GM19043 (cell line): ENCODE data around the gene WSCD2.
"Not testable (repeated sequence)": the region's sequence is repeated elsewhere in the genome, so short reads cannot be mapped to it uniquely, and the experiment has no call there.

Experiments used
- ATAC-seq: cut with Tn5 transposase; IDR thresholded peaks from one replicate; pipeline ENCODE4 v1.9.1; 2021; ENCODE audit warnings: low read depth; ENCODE audit not compliant: unreplicated experiment

The WSCD2 gene

GRCh38 chr12:108191938-108192337, 62.9 kb downstream of the WSCD2 start:
- ATAC-seq = no peak

GRCh38 chr12:108193493-108193892, 64.4 kb downstream of the WSCD2 start:
- ATAC-seq = no peak

GRCh38 chr12:108193917-108194316, 64.8 kb downstream of the WSCD2 start:
- ATAC-seq = no peak

- ATAC-seq = no peak
These were observed 65.5 kb downstream of the WSCD2 start for GRCh38 chr12:108194585-108194984.

GRCh38 chr12:108196319-108196718, 67.2 kb downstream of the WSCD2 start:
- ATAC-seq = no peak

GRCh38 chr12:108196921-108197320, 67.8 kb downstream of the WSCD2 start:
- no peak for ATAC-seq

GRCh38 chr12:108198043-108198442, 69.0 kb downstream of the WSCD2 start:
- no peak for ATAC-seq

- no peak for ATAC-seq
These were observed 70.0 kb downstream of the WSCD2 start for GRCh38 chr12:108199106-108199505.

GRCh38 chr12:108201808-108202207, 72.7 kb downstream of the WSCD2 start:
- no peak for ATAC-seq

- ATAC-seq = no peak
These were observed 75.3 kb downstream of the WSCD2 start for GRCh38 chr12:108204117-108204987.

- no peak for ATAC-seq
These were observed 76.8 kb downstream of the WSCD2 start for GRCh38 chr12:108205864-108206263.

GRCh38 chr12:108207791-108208730, 79.0 kb downstream of the WSCD2 start:
- no peak for ATAC-seq

- no peak for ATAC-seq
These were observed 80.9 kb downstream of the WSCD2 start for GRCh38 chr12:108210001-108210400.

- no peak for ATAC-seq
These were observed 82.1 kb downstream of the WSCD2 start for GRCh38 chr12:108211157-108211556.

- ATAC-seq = no peak
These were observed 84.9 kb downstream of the WSCD2 start for GRCh38 chr12:108213871-108214445.

- no peak for ATAC-seq
These were observed 85.4 kb downstream of the WSCD2 start for GRCh38 chr12:108214486-108214885.

- no peak for ATAC-seq
These were observed 86.4 kb downstream of the WSCD2 start for GRCh38 chr12:108215458-108215857.

GRCh38 chr12:108218921-108219320, 89.8 kb downstream of the WSCD2 start:
- ATAC-seq = no peak

- ATAC-seq = not testable (repeated sequence)
These were observed 96.0 kb downstream of the WSCD2 start for GRCh38 chr12:108225101-108225500.

- ATAC-seq = no peak
These were observed 97.8 kb downstream of the WSCD2 start for GRCh38 chr12:108226866-108227265.

GRCh38 chr12:108228746-108229145, 99.7 kb downstream of the WSCD2 start:
- ATAC-seq = no peak
